ENCODE measurements around the gene NRL. TPM values are rescaled to one million over a fixed set of nuclear protein-coding genes. Genes with fewer than 3 reads are reported as not detected.

The NRL gene
- total and polyA plus RNA-seq, 4 donors = 1.5 to 3.2 (median 2.8) TPM

DNA sequence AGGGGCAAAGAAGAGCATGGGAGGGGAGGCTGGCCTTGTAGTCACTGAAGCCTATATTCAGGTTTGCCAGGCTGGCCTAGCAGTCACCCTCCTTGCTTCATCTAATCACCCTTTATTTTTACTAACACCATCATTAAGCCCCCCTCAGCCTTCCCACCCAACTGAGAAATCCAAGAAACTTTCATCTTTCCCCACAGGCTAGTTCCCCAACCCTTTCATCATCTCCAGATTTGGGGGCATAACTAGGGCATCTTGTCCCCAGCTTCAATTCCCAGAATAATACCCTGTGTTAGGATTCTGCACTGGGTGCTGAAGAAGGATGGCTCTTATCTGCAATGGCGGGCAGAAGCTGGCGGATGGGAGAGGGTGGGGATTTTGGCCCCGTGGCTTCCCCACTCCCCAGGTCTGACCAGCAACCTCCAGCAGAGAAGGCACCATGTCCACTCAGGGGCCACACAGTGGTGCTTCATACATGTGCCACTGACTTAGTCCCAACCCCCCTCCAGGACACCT is 13.7 kb downstream of the NRL start:
- no peak overlapping the region for H3K9ac ChIP-seq (ENCODE audit: low read depth in 1 of 2, low read length in 2 of 2)
- DNase-seq (ENCODE audit: low spot score) = no peak
- no peaks in the 10 kb centered on the region for H3K9me3 ChIP-seq (ENCODE audit: control insufficient read depth in 4 of 4, low read length in 3 of 4)
- no peaks in the 10 kb centered on the region for H3K27me3 ChIP-seq (ENCODE audit: control insufficient read depth in 4 of 4, insufficient read depth in 4 of 4, low read length in 3 of 4)
- no peak overlapping the region for H3K27ac ChIP-seq (ENCODE audit: low read depth in 1 of 2, low read length in 2 of 2)
- 88% methylated on average over 3 of the region's 3 CpGs for WGBS
- peaks cover 13 to 38% (median 25%) of the 10 kb centered on the region in 4 donors for H3K36me3 ChIP-seq (ENCODE audit: control insufficient read depth in 4 of 4, insufficient read depth in 3 of 4, low read depth in 1 of 4, low read length in 3 of 4)
- TF ChIP-seq RAD21 (IDR thresholded peaks at IDR 0.05) = no peak
- TF ChIP-seq REST (IDR thresholded peaks at IDR 0.05) = no peak
- peaks cover 6 to 87% (median 68%) of the 10 kb centered on the region in 4 donors for H3K4me1 ChIP-seq (ENCODE audit: control insufficient read depth in 4 of 4, insufficient read depth in 4 of 4, low read length in 3 of 4)
- no peak overlapping the region for H3K4me3 ChIP-seq (ENCODE audit: low read depth in 1 of 3, low read length in 3 of 3)

GRCh38 chr14:24100197-24100981 is 14.4 kb downstream of the NRL start:
- peaks cover 6 to 86% (median 64%) of the 10 kb centered on the region in 4 donors for H3K4me1 ChIP-seq (ENCODE audit: control insufficient read depth in 4 of 4, insufficient read depth in 4 of 4, low read length in 3 of 4)
- H3K36me3 ChIP-seq (ENCODE audit: control insufficient read depth in 4 of 4, insufficient read depth in 3 of 4, low read depth in 1 of 4, low read length in 3 of 4) = peaks cover 13 to 38% (median 25%) of the 10 kb centered on the region in 4 donors
- DNase-seq (ENCODE audit: low spot score) = no peak
- H3K27ac ChIP-seq (ENCODE audit: low read depth in 1 of 2, low read length in 2 of 2) = peak overlapping the region in 1 of 2 donors; percentile 5
- WGBS = 61% methylated on average over 4 of the region's 4 CpGs
- no peaks in the 10 kb centered on the region for H3K27me3 ChIP-seq (ENCODE audit: control insufficient read depth in 4 of 4, insufficient read depth in 4 of 4, low read length in 3 of 4)
- H3K4me3 ChIP-seq (ENCODE audit: low read depth in 1 of 3, low read length in 3 of 3) = no peak overlapping the region
- no peak for TF ChIP-seq YY1 (IDR thresholded peaks at IDR 0.05)
- TF ChIP-seq, protein P1, sequence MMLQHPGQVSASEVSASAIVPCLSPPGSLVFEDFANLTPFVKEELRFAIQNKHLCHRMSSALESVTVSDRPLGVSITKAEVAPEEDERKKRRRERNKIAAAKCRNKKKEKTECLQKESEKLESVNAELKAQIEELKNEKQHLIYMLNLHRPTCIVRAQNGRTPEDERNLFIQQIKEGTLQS (IDR thresholded peaks at IDR 0.05) = no peak
- TF ChIP-seq REST (IDR thresholded peaks at IDR 0.05) = no peak
- no peak for TF ChIP-seq ZBTB33 (IDR thresholded peaks at IDR 0.05)
- H3K9me3 ChIP-seq (ENCODE audit: control insufficient read depth in 4 of 4, low read length in 3 of 4) = no peaks in the 10 kb centered on the region
- H3K9ac ChIP-seq (ENCODE audit: low read depth in 1 of 2, low read length in 2 of 2) = no peak overlapping the region
